GM12873 (cell line): Measurements from ENCODE around the gene TSHZ2.

Experiments used
- TF ChIP-seq, protein P1 (sequence below): IDR thresholded peaks from 2 replicates; pipeline ENCODE4 v1.5.1; 2012; ENCODE audit warnings: low read depth, mild to moderate bottlenecking, moderate library complexity, low read length, control low read depth; ENCODE audit not compliant: insufficient read depth; ENCODE audit errors: missing control alignments

The TSHZ2 gene

DNA sequence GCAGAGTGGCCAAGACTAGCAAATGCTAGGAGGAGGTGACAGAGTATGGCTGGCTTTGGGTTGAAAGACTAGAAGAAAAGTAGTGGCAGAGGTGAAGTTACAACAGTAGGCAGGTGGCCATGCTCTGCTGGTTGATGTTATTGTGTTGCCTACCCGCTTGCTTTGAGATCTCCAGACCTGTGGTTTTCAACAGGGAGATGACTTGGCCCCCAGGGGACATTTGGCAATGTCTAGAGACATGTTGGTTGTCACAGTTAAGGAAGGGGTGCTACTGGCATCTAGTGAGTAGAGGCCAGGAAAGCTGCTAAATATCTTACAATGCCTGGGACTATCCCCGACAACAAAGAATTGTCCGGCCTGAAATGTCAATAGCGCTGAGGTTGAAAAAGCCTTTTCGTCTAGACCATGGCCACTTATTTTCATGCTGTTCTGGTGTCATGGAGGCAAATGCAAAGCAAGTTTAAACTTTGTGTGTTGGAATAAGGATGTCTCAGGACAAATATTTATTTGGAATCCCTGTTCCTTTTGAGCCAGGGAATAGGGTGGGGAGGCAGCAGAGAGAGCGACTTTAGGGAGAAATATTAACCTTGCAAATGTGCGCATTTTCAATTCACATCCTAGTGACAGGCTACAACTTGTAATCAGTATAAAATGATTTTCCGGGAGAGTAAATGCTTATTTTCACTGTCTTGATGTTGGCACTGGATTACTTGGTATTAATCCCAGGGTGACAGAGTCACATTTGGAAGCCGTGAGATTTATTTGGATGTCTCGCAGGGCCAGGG lies 417.6 kb downstream of the TSHZ2 start:
- TF ChIP-seq, protein P1, sequence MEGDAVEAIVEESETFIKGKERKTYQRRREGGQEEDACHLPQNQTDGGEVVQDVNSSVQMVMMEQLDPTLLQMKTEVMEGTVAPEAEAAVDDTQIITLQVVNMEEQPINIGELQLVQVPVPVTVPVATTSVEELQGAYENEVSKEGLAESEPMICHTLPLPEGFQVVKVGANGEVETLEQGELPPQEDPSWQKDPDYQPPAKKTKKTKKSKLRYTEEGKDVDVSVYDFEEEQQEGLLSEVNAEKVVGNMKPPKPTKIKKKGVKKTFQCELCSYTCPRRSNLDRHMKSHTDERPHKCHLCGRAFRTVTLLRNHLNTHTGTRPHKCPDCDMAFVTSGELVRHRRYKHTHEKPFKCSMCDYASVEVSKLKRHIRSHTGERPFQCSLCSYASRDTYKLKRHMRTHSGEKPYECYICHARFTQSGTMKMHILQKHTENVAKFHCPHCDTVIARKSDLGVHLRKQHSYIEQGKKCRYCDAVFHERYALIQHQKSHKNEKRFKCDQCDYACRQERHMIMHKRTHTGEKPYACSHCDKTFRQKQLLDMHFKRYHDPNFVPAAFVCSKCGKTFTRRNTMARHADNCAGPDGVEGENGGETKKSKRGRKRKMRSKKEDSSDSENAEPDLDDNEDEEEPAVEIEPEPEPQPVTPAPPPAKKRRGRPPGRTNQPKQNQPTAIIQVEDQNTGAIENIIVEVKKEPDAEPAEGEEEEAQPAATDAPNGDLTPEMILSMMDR = no peak

- TF ChIP-seq, protein P1 = no peak
Measured at GRCh38 chr20:53390770-53391169, 418.6 kb downstream of the TSHZ2 start.

- TF ChIP-seq, protein P1 = no peak
Measured at GRCh38 chr20:53394433-53394832, 422.3 kb downstream of the TSHZ2 start.

- TF ChIP-seq, protein P1 = no peak
Measured at GRCh38 chr20:53395188-53395923, 423.2 kb downstream of the TSHZ2 start.

DNA sequence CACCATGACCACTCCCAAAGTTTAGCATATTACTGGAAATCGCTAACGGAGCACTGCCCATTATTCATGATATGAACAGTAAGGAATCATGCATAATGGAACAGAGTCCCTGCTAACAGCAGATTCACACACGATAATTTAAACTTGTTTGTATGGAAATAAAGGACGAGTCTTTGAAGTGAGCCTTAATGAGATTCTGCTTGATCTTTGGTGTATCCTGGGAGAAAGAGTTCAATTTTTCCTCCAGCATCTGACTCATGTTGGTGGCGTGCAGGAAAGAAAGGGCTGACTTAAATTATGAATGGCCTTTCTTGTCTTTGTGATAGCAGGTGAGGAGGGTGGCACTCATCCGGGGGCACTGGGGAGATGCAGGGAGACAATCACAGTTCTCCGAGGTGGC lies 426.9 kb downstream of the TSHZ2 start:
- TF ChIP-seq, protein P1 = no peak

GRCh38 chr20:53399592-53400335 lies 427.6 kb downstream of the TSHZ2 start:
- TF ChIP-seq, protein P1 = no peak
